ENCODE data around the gene SCN5A. TPM values are rescaled to one million over a fixed set of nuclear protein-coding genes. Genes with fewer than 3 reads are reported as not detected.

SCN5A gene
- total and polyA plus RNA-seq, 2 of the 8 experiments (the other 6 are each of a cell fraction or from before 2014, with no cell fraction given), result 4.8 to 11.4 TPM

DNA sequence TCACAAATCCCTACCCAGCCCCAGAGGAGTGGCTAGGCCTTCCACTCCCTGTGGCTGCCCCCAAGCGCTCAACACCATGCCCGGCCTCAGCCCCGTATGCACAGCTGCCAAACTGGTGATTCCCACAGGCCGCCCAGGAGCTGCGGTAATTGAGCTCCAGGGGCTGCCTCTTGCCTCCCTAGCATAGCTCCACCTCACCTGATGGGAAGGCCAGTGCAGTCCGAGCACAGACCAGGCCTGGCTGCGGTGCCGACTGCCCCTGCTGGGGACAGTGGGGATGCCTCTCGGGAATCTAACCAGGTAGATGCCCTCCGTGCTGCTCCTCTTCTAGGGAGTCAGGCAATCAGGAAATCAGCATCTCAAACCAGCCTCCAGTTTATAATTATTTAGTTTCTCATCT lies 25.9 kb downstream of the SCN5A start:
- Histone ChIP-seq H4K8ac (ENCODE audit: extremely low read depth, insufficient read depth, low read length) (no peak overlapping the region), H3K4me3 (ENCODE audit: extremely low read depth in 1 of 4, insufficient read depth in 2 of 4, low read depth in 3 of 4, low read length in 4 of 4) (no peak overlapping the region), H2BK5ac (ENCODE audit: low read depth, low read length) (no peak overlapping the region), H3K56ac (replicated peaks; ENCODE audit: insufficient read length, low read depth, low read length) (no peak overlapping the region), H2AFZ (ENCODE audit: low read length) (no peak overlapping the region), H4K91ac (replicated peaks; ENCODE audit: insufficient read length, low read length) (no peak overlapping the region), H3K23me2 (ENCODE audit: low read depth, low read length) (no peaks in the 10 kb centered on the region), H3K14ac (ENCODE audit: insufficient read length) (no peak overlapping the region), H4K5ac (ENCODE audit: insufficient read length, low read depth, low read length) (no peak overlapping the region), H3K9me3 (ENCODE audit: insufficient read depth in 2 of 2, low read depth in 1 of 2, low read length in 1 of 2) (no peaks in the 10 kb centered on the region), H3K9ac (replicated peaks in 1 of 4; ENCODE audit: extremely low read depth in 1 of 4, low read depth in 3 of 4, low read length in 3 of 4) (no peak overlapping the region), H3K4me1 (replicated peaks in 1 of 4; ENCODE audit: control insufficient read depth in 3 of 4, insufficient read depth in 4 of 4, low read length in 3 of 4) (peaks cover 0 to 7% (median 0%) of the 10 kb centered on the region in 4 experiments; a peak in 2 of 7 replicates), H3K36me3 (ENCODE audit: control insufficient read depth in 2 of 4, insufficient read depth in 4 of 4, low read length in 3 of 4) (no peaks in the 10 kb centered on the region), H2BK120ac (replicated peaks; ENCODE audit: low read depth, low read length) (no peak overlapping the region), H3K4ac (replicated peaks; ENCODE audit: insufficient read length, low read depth, low read length) (no peak overlapping the region), H3K79me2 (ENCODE audit: control insufficient read depth in 1 of 2, insufficient read depth in 2 of 2, low read length in 2 of 2) (no peaks in the 10 kb centered on the region), H3K27ac (ENCODE audit: low read depth, low read length) (no peak overlapping the region), H2BK20ac (ENCODE audit: low read length) (no peak overlapping the region), H3K23ac (ENCODE audit: insufficient read length) (no peak overlapping the region), H2BK15ac (ENCODE audit: low read length) (no peak overlapping the region), H2AK5ac (ENCODE audit: low read depth, low read length) (no peak overlapping the region), H3K4me2 (ENCODE audit: insufficient read depth in 1 of 2, low read depth in 2 of 2, low read length in 2 of 2) (no peak overlapping the region), H2BK12ac (ENCODE audit: low read depth, low read length) (no peak overlapping the region), H3K27me3 (replicated peaks in 1 of 4; ENCODE audit: control insufficient read depth in 3 of 4, extremely low read depth in 1 of 4, insufficient read depth in 3 of 4, low read length in 3 of 4) (no peaks in the 10 kb centered on the region), H4K20me1 (replicated peaks in 1 of 2; ENCODE audit: control insufficient read depth in 1 of 2, insufficient read depth in 2 of 2, low read length in 2 of 2) (no peaks in the 10 kb centered on the region), H3K18ac (ENCODE audit: extremely low read depth, low read length) (no peak overlapping the region), H3K79me1 (ENCODE audit: low read depth, low read length) (no peaks in the 10 kb centered on the region)
- ChIA-PET POLR2A (ENCODE audit: partially characterized antibody) (interaction anchor here (0.9 kb wide), 1 partner anchor 12 kb away, joined by 4 read pairs; no protein-coding TSS in a partner anchor), CTCF (ENCODE audit: partially characterized antibody) (interaction anchor here (0.6 to 30.9 kb wide), 21 partner anchors 11 to 283 kb away, joined by 3 to 538 read pairs (median 4); partner anchors contain the start of genes EXOG and SCN5A)
- peak; percentile 74 for FAIRE-seq
- peak; percentile 46 to 73 for DNase-seq (ENCODE audit: low read depth in 1 of 2, low spot score in 2 of 2)
- WGBS, 2 experiments (ENCODE audit: extremely low coverage in 1 of 2, insufficient coverage in 1 of 2, insufficient read length in 1 of 2, insufficient replicate concordance in 2 of 2, low coverage in 1 of 2, low lambda C conversion rate in 2 of 2, missing lambda C conversion rate in 1 of 2), result 68% methylated on average over 7 of the region's 10 CpGs; no CpG with 5 or more reads in 1 of the 2 experiments
- no peak for TF ChIP-seq SIX5 (IDR thresholded peaks at IDR 0.05; ENCODE audit: low read depth, low read length)
- TF ChIP-seq RNF2 (IDR thresholded peaks at IDR 0.05; ENCODE audit: borderline replicate concordance, low read depth, low read length, missing control alignments, poor library complexity, severe bottlenecking), result no peak
- TF ChIP-seq SRF (IDR thresholded peaks at IDR 0.05; ENCODE audit: low read depth, low read length), result no peak
- TF ChIP-seq PHF8 (conservative IDR thresholded peaks at IDR 0.05; ENCODE audit: low read depth, low read length), result no peak
- TF ChIP-seq, protein P1, sequence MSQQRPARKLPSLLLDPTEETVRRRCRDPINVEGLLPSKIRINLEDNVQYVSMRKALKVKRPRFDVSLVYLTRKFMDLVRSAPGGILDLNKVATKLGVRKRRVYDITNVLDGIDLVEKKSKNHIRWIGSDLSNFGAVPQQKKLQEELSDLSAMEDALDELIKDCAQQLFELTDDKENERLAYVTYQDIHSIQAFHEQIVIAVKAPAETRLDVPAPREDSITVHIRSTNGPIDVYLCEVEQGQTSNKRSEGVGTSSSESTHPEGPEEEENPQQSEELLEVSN (IDR thresholded peaks at IDR 0.05), result no peak
- no peak for TF ChIP-seq GABPA (IDR thresholded peaks at IDR 0.05; ENCODE audit: borderline replicate concordance, insufficient read depth, low read length)
- TF ChIP-seq, protein P2, sequence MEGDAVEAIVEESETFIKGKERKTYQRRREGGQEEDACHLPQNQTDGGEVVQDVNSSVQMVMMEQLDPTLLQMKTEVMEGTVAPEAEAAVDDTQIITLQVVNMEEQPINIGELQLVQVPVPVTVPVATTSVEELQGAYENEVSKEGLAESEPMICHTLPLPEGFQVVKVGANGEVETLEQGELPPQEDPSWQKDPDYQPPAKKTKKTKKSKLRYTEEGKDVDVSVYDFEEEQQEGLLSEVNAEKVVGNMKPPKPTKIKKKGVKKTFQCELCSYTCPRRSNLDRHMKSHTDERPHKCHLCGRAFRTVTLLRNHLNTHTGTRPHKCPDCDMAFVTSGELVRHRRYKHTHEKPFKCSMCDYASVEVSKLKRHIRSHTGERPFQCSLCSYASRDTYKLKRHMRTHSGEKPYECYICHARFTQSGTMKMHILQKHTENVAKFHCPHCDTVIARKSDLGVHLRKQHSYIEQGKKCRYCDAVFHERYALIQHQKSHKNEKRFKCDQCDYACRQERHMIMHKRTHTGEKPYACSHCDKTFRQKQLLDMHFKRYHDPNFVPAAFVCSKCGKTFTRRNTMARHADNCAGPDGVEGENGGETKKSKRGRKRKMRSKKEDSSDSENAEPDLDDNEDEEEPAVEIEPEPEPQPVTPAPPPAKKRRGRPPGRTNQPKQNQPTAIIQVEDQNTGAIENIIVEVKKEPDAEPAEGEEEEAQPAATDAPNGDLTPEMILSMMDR (IDR thresholded peaks at IDR 0.05; ENCODE audit: control extremely low read depth in 1 of 3, insufficient read depth in 1 of 3, low read depth in 1 of 3, low read length in 3 of 3), result peak in 2 of 3 experiments; percentile 76 to 80; a peak in 3 of 4 replicates
- TF ChIP-seq SUZ12 (IDR thresholded peaks at IDR 0.05; ENCODE audit: low read length), result no peak
- TF ChIP-seq KDM4A (IDR thresholded peaks at IDR 0.05; ENCODE audit: low read depth, low read length, severe bottlenecking), result no peak
- no peak for TF ChIP-seq BCL11A (IDR thresholded peaks at IDR 0.05; ENCODE audit: low read depth in 2 of 2, low read length in 2 of 2)
